G401.6 (cell line): ENCODE data around the gene PPFIBP1.

Source experiments
- FAIRE-seq: peaks from 2 replicates; lab custom pipeline; 2012; peaks lifted over from hg19 to GRCh38; lab: Jason Lieb, UNC

Gene PPFIBP1

GRCh38 chr12:27513155-27513824 is 10.7 kb upstream of the PPFIBP1 start:
- FAIRE-seq: no peak

DNA sequence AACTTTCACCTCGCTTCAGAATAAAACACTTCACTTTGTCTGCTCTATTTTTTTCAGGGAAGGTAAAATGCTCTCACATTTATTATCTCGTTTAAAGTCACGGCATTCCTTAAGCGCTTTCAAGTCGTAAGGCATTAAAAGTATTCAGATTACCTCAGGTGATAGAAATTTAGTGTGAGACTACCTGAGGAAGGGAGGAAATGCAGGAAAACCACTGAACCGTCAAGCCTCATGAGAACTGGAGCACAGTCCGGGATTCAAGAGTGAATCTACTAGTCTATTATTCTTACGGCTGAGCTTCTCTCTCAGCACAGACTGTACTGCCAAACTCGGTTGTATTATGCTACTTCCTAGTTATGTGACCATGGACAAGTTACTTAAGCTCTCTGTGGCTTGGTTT is 8.3 kb upstream of the PPFIBP1 start:
- no peak for FAIRE-seq

- FAIRE-seq: no peak
Measured at GRCh38 chr12:27516625-27517024, 7.4 kb upstream of the PPFIBP1 start.

GRCh38 chr12:27517546-27517945 is 6.5 kb upstream of the PPFIBP1 start:
- FAIRE-seq: no peak

DNA sequence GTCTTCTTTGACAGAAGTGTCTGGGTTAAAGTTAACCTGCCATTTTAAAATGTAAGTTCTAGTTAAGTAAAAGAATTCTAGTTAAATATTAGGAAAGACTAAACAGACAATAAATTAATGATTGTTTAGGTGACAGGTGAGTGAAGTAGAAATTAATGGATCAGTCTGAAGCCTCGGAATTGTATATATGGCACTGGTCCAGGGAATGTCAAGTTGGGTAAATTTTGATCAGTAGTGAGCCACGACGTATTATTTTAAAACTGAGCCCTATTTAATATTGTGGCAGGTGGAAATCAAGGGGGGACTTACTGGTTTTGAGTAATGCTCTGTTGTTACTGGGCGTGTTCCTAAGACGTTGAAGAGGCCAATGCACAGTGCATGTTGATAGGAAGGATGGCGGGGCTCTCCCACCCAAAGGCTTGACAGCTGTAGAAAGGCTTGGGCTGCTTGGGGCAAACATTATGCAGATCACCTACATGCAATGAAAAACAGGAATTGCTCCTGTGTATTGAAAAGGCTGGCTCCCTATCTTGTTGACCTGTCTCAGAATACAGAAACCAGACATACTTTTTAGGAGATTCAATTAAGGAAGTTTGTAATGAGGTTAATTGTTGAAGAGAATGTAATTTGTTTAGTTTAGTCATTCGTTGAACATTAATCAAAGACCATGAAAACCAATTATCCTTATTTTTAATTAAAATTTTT is 5.9 kb upstream of the PPFIBP1 start:
- no peak for FAIRE-seq

GRCh38 chr12:27521066-27521465 is 2.9 kb upstream of the PPFIBP1 start:
- FAIRE-seq: no peak

GRCh38 chr12:27521981-27522380 is 2.0 kb upstream of the PPFIBP1 start:
- FAIRE-seq: no peak

- no peak for FAIRE-seq
Measured at GRCh38 chr12:27523305-27523641, 733 bp upstream of the PPFIBP1 start.

DNA sequence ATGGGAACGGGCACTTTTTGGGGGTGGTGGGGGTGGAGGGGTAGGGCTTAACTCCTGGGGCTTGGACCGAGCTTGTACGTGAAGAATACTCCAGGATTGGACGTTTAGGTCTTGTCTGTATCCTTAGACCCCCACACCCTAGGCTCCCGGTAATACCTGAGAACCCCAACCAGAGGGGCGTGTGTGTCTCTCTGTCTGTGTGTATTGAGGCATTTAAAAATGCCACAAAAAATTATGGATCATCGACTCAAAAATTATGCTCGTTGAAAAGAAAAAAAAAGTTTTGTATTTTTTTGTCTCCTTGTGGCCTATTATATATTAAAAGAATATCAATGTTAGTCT is 459 bp downstream of the PPFIBP1 start:
- FAIRE-seq: no peak

- no peak for FAIRE-seq
Measured at GRCh38 chr12:27524839-27525753, 1.1 kb downstream of the PPFIBP1 start.

DNA sequence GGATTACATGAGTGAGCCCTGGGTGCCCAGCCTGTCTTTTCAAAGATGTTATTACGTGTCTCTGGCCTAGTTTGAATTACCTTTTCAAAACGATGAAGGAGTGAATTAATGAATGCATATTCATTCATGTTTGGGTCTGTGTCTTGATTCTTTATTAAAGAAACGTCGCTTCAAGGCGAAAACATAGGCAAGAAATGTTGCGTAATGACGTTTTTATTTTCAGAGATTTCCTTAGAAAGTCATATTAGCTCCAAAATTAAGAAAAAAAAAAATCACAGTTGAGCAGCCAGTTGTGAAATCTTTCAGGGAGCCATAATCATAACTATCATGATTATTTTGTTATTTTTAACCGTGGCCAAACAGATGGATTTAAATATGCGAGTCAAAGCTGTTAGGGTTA is 3.5 kb downstream of the PPFIBP1 start:
- no peak for FAIRE-seq

DNA sequence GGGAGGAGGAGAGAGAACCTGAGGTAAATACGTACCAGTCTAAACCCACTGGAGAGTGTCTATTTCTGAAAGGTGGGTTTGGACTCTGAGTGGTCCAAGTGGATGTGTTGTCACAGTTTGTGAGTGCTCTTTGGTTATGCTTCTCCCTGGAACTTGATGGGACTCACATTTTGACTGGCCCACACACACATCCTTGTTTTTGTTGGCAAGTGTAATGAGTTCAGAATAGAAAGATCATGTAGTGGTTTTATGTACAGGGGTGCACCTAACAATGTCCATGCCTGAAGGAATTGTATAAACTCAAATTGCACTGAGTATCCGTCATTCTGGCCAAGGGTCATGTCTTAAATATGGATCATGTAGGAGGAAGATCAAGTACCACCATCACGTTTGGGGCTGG is 4.8 kb downstream of the PPFIBP1 start:
- FAIRE-seq: no peak

GRCh38 chr12:27530157-27530922 is 6.3 kb downstream of the PPFIBP1 start:
- FAIRE-seq: no peak

GRCh38 chr12:27531896-27532295 is 7.9 kb downstream of the PPFIBP1 start:
- no peak for FAIRE-seq

DNA sequence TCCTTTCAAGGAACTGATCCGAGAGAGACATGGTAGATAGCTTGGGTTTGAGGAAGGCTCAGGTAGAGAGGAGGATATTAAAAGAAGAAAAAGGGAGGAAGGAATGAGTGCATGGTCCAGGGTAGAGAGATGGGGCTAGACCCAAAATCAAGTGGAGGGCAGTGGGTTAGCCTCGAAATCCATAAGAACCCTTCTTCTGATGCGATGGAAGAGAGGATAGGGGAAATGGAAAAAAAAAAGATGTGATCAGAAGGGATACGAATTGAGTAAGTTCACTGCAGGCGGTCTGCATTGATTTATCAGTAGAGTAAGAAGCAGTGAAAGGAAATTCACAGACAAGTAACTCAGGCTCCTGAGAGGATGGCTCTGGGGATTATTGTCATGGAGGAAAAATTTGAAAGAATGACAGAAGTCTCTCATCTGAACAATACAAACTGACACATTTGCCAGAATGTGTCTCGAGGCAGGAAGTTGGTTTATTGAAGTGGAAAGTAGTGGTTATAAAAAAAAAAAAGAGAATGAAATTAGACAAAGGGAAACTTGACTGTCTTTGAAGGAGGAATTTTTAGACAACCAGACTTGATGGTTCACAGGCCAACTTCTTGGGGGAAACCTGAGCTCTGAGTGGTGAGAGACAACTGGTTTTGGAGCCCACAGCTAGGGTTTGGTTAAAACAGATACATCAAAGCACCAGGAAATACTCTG is 10.2 kb downstream of the PPFIBP1 start:
- no peak for FAIRE-seq

DNA sequence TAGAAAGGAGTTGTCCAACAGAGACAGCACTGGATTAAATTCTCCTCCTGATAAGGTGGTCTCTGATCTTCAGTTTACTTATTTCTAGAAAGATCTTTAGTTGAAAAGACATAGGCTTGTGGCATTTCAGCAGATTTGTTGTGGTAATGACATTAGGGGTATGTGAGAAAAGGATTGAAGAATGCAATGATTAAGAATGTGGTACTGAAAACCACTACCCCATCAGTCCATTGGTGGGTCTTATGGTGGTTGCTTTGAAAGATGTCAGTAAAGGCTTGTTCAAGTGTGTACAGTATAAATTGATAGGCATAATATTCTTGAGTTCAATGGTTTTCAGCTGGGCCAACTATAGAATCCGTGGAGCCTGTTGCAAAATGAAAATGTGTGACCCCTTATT is 10.8 kb downstream of the PPFIBP1 start:
- no peak for FAIRE-seq

DNA sequence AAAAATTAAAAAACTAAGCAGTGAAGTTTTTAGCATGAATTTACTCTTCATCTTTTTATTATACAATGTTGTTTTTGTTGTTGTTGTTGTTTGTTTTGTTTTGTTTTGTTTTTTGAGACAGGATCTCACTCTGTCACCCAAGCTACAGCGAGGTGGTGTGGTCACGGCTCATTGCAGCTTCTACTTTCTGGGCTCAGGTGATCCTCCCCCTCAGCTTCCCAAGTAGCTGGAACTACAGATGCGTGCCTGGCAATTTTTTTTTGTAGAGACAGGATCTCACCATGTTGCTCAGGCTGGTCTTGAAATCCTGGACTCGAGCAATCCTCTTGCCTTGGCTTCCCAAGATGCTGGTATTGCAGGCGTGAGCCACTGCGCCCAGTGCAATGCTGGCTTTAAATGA is 11.3 kb downstream of the PPFIBP1 start:
- no peak for FAIRE-seq

DNA sequence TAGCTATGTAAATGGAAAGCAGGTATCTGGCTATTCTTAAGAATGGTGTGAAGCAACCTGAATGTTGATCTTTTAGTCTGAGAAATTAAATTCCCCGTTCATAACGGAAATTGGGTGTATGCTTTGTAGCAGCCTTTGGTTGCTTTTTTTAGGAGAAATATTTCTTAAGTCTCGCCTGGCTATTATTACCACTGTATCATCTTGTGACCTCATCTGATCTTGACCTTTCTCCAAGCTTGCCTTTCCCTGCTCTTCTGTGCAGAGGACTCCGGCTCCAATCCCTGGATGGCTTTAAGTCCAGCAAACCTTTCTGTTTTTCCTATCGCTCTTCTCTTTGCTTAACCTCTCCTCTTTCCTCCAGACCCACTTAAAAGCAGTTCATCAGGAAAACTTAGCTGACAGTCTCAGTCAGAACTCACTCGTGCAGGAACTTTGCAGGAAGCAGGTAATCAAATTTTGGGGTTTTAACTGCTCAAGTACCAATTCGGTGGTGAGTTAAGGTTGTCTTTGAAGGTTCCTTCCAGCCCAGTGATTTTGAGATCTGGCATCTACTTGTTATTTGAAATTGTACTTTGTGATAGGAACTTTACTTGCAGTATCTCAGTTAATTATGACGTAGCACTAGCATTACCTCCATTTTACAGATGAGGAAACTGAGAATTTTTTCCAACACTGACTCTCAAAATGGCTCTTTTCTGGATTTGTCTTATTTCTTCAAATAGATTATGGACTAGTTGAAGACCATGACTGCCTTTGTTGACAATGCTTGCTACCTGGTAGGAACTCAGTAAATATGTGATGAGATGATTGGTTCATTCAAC is 14.1 kb downstream of the PPFIBP1 start:
- no peak for FAIRE-seq

DNA sequence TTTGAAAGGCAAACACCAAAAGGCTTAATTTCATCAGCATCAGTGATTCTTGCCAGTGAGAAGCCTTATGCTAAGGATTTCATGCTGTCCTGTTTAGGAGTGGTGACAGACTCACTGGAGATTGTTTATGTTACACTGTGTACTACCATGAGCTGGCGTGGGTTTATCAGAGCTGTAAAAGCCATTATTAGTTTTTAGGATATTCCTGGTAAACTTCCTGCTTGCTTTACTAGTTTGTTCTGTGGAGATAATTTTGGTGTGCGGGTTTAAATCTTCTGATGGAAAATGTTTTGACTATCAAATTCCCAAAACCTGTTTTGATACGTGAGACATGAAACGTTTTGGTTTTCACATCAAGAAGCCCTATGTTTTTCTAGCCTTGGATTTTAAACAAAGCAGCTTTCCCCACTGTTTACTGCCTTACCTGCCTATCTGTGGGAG is 15.2 kb downstream of the PPFIBP1 start:
- no peak for FAIRE-seq

DNA sequence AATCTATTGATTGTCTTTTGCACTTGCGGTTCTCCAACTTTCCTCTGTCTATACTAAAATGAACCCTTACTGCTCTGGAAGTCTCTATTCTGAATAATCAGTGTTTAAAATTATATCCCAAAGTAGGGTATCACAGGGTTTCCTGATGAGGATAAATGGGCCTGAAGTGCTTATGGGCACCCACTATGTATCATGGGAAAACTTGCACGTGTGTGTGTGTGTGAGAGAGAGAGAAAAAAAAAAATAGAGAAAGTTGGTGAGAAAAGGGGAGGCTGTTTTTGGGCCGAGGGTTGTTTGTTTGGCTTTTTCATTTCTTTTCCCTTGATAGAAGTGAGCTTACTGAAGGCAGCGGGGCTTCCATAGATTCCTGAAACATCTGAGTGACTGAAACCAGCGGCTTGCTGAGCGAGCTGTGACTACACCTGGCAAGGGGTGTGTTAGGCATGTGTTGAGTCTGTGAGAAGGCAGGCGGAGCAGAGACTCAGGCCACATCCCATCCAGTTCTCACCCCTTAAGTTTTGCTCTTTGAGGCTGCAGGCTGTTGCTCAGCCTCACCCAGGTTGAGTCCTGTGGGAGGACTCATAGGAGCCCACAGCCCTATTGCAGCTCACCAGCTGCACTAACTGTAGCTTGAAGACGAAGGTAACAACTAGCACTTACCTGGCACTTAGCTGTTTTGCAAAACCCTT is 17.2 kb downstream of the PPFIBP1 start:
- FAIRE-seq: no peak
